ENCODE measurements around the gene DNAH7. TPM values are rescaled to one million over a fixed set of nuclear protein-coding genes. Genes with fewer than 3 reads are reported as not detected.
"Not testable (repeated sequence)": the region's sequence is repeated elsewhere in the genome, so short reads cannot be mapped to it uniquely, and the experiment has no call there.

The DNAH7 gene
- total RNA-seq, 5 donors from 2014 or later (not counting 1 experiment from before 2014, with no cell fraction given) = 0.03 TPM; not detected in 4

DNA sequence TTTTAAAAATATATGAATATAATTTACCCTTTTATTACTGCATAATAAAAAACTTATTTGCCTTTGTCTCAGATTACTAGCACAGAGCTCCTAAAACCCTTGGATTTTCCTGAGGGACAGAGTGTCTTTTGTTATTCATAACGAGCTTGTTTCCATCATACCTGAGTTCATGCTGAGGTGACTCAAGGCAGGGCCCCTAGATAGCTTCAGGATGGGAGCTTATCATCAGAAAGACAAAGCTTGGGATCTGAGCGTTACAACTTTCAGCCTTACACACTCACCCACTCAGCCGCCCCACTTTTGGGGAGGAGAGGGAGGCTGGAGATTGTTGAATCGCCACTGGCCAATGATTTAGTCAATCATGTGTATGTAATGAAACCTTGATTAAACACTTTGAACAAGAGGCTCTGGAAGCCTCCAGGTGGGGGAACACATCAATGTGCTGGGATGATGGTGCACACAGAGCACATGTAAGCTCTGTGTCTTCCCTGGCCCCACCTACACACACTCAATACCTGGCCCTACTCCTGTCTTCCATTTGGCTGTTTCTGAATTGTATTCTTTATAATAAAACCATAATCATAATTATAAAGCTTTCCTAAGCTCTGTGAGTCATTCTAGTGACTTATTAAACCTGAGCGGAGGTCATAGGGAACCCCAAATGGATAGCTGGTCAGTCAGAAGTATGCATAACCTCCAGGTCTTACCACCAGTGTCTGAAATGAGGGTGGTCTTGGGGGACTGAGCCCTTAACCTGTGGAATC lies 28.5 kb upstream of the DNAH7 start:
- Histone ChIP-seq H3K27me3 (replicated peaks in 1 of 2; ENCODE audit: control insufficient read depth in 2 of 2, extremely low read depth in 1 of 2, insufficient read depth in 2 of 2, low read length in 1 of 2) (no peaks in the 10 kb centered on the region), H3K4me1 (ENCODE audit: control insufficient read depth in 1 of 2, extremely low read depth in 1 of 2, insufficient read depth in 2 of 2, low read length in 2 of 2) (no peaks in the 10 kb centered on the region), H3K4me3 (ENCODE audit: control insufficient read depth in 1 of 2, extremely low read depth in 1 of 2, low read length in 1 of 2) (no peak overlapping the region), H3K36me3 (ENCODE audit: control insufficient read depth in 2 of 2, extremely low read depth in 1 of 2, insufficient read depth in 1 of 2, low read length in 1 of 2) (no peaks in the 10 kb centered on the region), H3K27ac (ENCODE audit: low read length) (no peak overlapping the region), H3K9me3 (no peaks in the 10 kb centered on the region)
- peaks cover 13 to 32% (median 13%) of the 10 kb centered on the region in 3 donors for H3K4me1 Mint-ChIP-seq
- DNase-seq = no peak
- H3K27ac Mint-ChIP-seq = no peak overlapping the region
- no peaks in the 10 kb centered on the region for H3K36me3 Mint-ChIP-seq
- POLR2A ChIA-PET = no interaction called here
- ATAC-seq (replicated peaks in 1 of 4) = no peak
- peaks cover 0 to 10% (median 6%) of the 10 kb centered on the region in 3 donors for H3K9me3 Mint-ChIP-seq
- CTCF ChIA-PET = interaction anchor here in 1 of 2 donors (0.5 to 0.6 kb wide), 2 partner anchors 19 to 1705 kb away, joined by 3 read pairs; no protein-coding TSS in a partner anchor
- no peak overlapping the region for H3K4me3 Mint-ChIP-seq
- H3K27me3 Mint-ChIP-seq = no peaks in the 10 kb centered on the region
- WGBS (ENCODE audit: insufficient coverage) = no CpG with 5 or more reads among the region's 5 CpGs

DNA sequence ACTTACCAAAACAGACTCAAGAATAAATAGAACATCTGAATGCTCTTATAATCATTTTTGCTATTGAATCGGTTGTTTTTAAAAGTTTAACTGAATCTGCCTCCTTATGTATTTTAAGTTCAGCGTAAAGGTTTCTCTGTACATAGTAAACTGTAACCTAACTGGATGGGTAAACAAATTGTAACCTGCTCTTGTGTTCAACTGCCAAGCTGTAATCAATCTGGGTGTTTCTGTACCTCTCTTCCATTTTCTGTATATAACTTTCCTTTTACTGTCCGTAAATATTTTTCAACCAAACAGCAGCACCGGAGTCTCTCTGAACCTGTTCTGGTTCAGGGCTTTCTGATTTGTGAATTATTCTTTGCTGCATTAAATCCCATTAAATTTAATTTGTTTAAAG lies 27.6 kb upstream of the DNAH7 start:
- Histone ChIP-seq H3K4me3 (ENCODE audit: control insufficient read depth in 1 of 2, extremely low read depth in 1 of 2, low read length in 1 of 2) (no peak overlapping the region), H3K4me1 (ENCODE audit: control insufficient read depth in 1 of 2, extremely low read depth in 1 of 2, insufficient read depth in 2 of 2, low read length in 2 of 2) (no peaks in the 10 kb centered on the region), H3K36me3 (ENCODE audit: control insufficient read depth in 2 of 2, extremely low read depth in 1 of 2, insufficient read depth in 1 of 2, low read length in 1 of 2) (no peaks in the 10 kb centered on the region), H3K9me3 (no peaks in the 10 kb centered on the region), H3K27me3 (replicated peaks in 1 of 2; ENCODE audit: control insufficient read depth in 2 of 2, extremely low read depth in 1 of 2, insufficient read depth in 2 of 2, low read length in 1 of 2) (no peaks in the 10 kb centered on the region), H3K27ac (ENCODE audit: low read length) (no peak overlapping the region)
- H3K27ac Mint-ChIP-seq = no peak overlapping the region
- ChIA-PET POLR2A (interaction anchor here (0.6 to 0.8 kb wide), 2 partner anchors 64 to 80 kb away, joined by 3 to 4 read pairs; no protein-coding TSS in a partner anchor), CTCF (no interaction called here)
- no peak overlapping the region for H3K4me3 Mint-ChIP-seq
- peaks cover 6 to 25% (median 7%) of the 10 kb centered on the region in 3 donors for H3K4me1 Mint-ChIP-seq
- H3K9me3 Mint-ChIP-seq = peaks cover under 1 to 14% (median 6%) of the 10 kb centered on the region in 3 donors
- H3K36me3 Mint-ChIP-seq = no peaks in the 10 kb centered on the region
- no peaks in the 10 kb centered on the region for H3K27me3 Mint-ChIP-seq
- ATAC-seq (replicated peaks in 1 of 4) (no peak), DNase-seq (no peak)
- no CpG with 5 or more reads among the region's 4 CpGs for WGBS (ENCODE audit: insufficient coverage)

DNA sequence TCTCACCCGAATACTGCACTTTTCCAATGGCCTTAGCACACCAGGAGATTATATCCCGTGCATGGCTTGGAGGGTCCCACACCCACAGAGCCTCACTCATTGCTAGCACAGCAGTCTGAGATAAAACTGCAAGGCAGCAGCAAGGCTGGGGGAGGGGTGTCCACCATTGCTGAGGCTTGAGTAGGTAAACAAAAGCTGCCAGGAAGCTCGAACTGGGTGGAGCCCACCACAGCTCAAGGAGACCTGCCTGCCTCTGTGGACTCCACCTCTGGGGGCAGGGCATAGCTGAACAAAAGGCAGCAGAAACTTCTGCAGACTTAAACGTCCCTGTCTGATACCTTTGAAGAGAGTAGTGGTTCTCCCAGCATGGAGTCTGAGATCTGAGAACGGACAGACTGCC lies 20.8 kb upstream of the DNAH7 start:
- CTCF ChIA-PET = interaction anchor here in 1 of 2 donors (0.6 kb wide), 1 partner anchor 45 kb away, joined by 3 read pairs; no protein-coding TSS in a partner anchor
- peak in 29 of 35 experiments; percentile 3 to 63 (median 25) for DNase-seq
- H3K27me3 ChIP-seq (replicated peaks in 1 of 2; ENCODE audit: control insufficient read depth in 2 of 2, extremely low read depth in 1 of 2, insufficient read depth in 2 of 2, low read length in 1 of 2); H3K27ac ChIP-seq (ENCODE audit: low read length); ATAC-seq (replicated peaks in 1 of 4); H3K4me1 ChIP-seq (ENCODE audit: control insufficient read depth in 1 of 2, extremely low read depth in 1 of 2, insufficient read depth in 2 of 2, low read length in 2 of 2); H3K9me3 ChIP-seq; H3K4me3 ChIP-seq (ENCODE audit: control insufficient read depth in 1 of 2, extremely low read depth in 1 of 2, low read length in 1 of 2); POLR2A ChIA-PET; H3K27me3 Mint-ChIP-seq; H3K36me3 ChIP-seq (ENCODE audit: control insufficient read depth in 2 of 2, extremely low read depth in 1 of 2, insufficient read depth in 1 of 2, low read length in 1 of 2); H3K36me3 Mint-ChIP-seq; H3K27ac Mint-ChIP-seq: not testable (repeated sequence)
- peak overlapping the region in 1 of 3 donors; percentile 19 for H3K4me3 Mint-ChIP-seq
- peaks cover 10 to 28% (median 14%) of the 10 kb centered on the region in 3 donors for H3K9me3 Mint-ChIP-seq
- H3K4me1 Mint-ChIP-seq = peaks cover 26 to 34% (median 32%) of the 10 kb centered on the region in 3 donors
- 38% methylated on average over 4 of the region's 5 CpGs for WGBS (ENCODE audit: insufficient coverage)

DNA sequence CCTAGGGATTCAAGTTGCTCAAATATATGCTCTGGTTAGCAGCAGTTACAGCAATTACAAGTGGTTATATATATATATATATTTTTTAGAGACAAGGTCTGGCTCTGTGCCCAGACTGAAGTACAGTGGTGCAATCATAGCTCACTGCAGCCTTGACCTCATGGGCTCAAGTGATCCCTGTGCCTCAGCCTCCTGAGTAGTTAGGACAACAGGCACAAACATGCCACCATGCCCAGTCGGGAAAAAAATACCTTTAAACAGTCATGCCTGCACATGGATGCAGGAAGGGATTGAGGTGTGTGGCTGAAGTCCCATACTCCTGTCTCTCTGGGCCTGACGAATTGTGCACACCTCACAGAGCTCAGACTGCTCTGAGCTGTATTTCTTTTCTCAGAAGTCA lies 19.6 kb upstream of the DNAH7 start:
- Mint-ChIP-seq H3K27me3 (no peaks in the 10 kb centered on the region), H3K9me3 (peaks cover 11 to 31% (median 15%) of the 10 kb centered on the region in 3 donors), H3K27ac (no peak overlapping the region), H3K4me3 (no peak overlapping the region), H3K4me1 (peaks cover 26 to 34% (median 32%) of the 10 kb centered on the region in 3 donors), H3K36me3 (peaks cover 7% of the 10 kb centered on the region)
- ATAC-seq (replicated peaks in 1 of 4) (no peak), DNase-seq (no peak)
- CTCF ChIA-PET = no interaction called here
- no CpG with 5 or more reads among the region's 2 CpGs for WGBS (ENCODE audit: insufficient coverage)
- Histone ChIP-seq H3K4me3 (ENCODE audit: control insufficient read depth in 1 of 2, extremely low read depth in 1 of 2, low read length in 1 of 2) (no peak overlapping the region), H3K27me3 (replicated peaks in 1 of 2; ENCODE audit: control insufficient read depth in 2 of 2, extremely low read depth in 1 of 2, insufficient read depth in 2 of 2, low read length in 1 of 2) (no peaks in the 10 kb centered on the region), H3K4me1 (ENCODE audit: control insufficient read depth in 1 of 2, extremely low read depth in 1 of 2, insufficient read depth in 2 of 2, low read length in 2 of 2) (peaks cover 0 to 9% of the 10 kb centered on the region in 2 experiments), H3K36me3 (ENCODE audit: control insufficient read depth in 2 of 2, extremely low read depth in 1 of 2, insufficient read depth in 1 of 2, low read length in 1 of 2) (no peaks in the 10 kb centered on the region), H3K9me3 (no peaks in the 10 kb centered on the region), H3K27ac (ENCODE audit: low read length) (no peak overlapping the region)
- POLR2A ChIA-PET = interaction anchor here in 1 of 2 donors (0.6 kb wide), 1 partner anchor 1335 kb away, joined by 5 read pairs; no protein-coding TSS in a partner anchor

DNA sequence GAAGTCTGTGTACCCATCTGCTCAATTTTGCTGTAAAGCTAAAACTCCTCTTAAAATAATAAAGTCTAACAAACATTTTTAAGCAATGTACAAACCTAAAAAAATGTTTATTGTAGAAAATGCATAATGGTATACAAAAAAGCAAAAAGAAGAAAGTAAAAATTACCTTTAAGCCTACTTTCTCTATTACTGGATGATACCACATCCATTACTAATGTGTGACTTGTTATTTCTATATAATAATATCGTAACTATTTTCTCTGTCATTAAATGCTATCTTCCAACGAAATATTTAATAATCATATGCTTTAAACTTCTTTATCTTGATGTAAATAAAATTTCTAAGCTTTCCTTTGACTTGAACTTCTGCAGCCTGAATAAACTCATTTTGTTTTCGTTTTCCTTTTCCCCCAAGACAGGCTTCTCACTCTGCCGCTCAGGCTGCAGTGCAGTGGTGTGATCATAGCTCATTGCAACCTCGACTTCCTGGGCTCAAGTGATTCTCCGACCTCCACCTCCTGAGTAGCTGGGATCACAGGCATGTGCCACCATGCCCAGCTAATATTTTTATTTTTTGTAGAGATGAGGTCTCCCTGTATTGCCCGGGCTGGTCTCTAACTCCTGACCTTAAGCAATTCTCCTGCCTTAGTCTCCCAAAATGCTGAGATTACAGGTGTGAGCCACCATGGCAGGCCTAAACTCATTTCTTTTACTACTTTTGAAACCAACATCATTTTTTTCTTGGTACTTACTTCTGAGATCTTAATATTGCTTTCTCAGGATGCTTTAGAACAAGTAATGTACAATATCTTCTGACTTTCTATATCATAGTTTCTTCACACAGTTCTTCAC lies 18.1 kb upstream of the DNAH7 start:
- ChIA-PET POLR2A (interaction anchor here in 1 of 2 donors (0.7 kb wide), 1 partner anchor 153 kb away, joined by 4 read pairs; no protein-coding TSS in a partner anchor), CTCF (interaction anchor here in 1 of 2 donors (0.6 to 1.6 kb wide), 3 partner anchors 9 to 250 kb away, joined by 3 to 8 read pairs (median 5); no protein-coding TSS in a partner anchor)
- Histone ChIP-seq H3K9me3 (no peaks in the 10 kb centered on the region), H3K36me3 (ENCODE audit: control insufficient read depth in 2 of 2, extremely low read depth in 1 of 2, insufficient read depth in 1 of 2, low read length in 1 of 2) (no peaks in the 10 kb centered on the region), H3K27ac (ENCODE audit: low read length) (no peak overlapping the region), H3K4me3 (ENCODE audit: control insufficient read depth in 1 of 2, extremely low read depth in 1 of 2, low read length in 1 of 2) (no peak overlapping the region), H3K4me1 (ENCODE audit: control insufficient read depth in 1 of 2, extremely low read depth in 1 of 2, insufficient read depth in 2 of 2, low read length in 2 of 2) (peaks cover 0 to 9% of the 10 kb centered on the region in 2 experiments), H3K27me3 (replicated peaks in 1 of 2; ENCODE audit: control insufficient read depth in 2 of 2, extremely low read depth in 1 of 2, insufficient read depth in 2 of 2, low read length in 1 of 2) (no peaks in the 10 kb centered on the region)
- Mint-ChIP-seq H3K4me3 (no peak overlapping the region), H3K27ac (no peak overlapping the region), H3K27me3 (no peaks in the 10 kb centered on the region), H3K36me3 (peaks cover 21% of the 10 kb centered on the region), H3K4me1 (peaks cover 33 to 39% (median 38%) of the 10 kb centered on the region in 3 donors), H3K9me3 (peaks cover 15 to 35% (median 24%) of the 10 kb centered on the region in 3 donors)
- ATAC-seq (replicated peaks in 1 of 4) = no peak
- WGBS (ENCODE audit: insufficient coverage) = 69% methylated on average over 2 of the region's 7 CpGs
- no peak for DNase-seq

DNA sequence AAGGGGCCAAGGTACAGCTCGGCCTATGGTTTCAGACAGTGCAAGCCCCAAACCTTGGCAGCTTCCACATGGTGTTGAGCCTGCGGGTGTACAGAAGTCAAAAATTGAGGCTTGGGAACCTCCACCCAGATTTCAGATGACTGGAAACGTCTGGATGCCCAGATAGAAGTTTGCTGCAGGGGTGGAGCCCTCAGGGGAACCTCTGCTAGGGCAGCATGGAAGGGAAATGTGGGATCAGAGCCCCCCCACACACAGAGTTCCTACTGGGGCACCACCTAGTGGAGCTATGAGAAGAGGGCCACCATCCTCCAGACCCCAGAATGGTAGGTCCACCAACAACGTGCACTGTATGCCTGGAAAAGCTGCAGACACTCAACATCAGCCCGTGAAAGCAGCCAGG lies 15.0 kb upstream of the DNAH7 start:
- peaks cover 30 to 42% (median 40%) of the 10 kb centered on the region in 3 donors for H3K4me1 Mint-ChIP-seq
- no peaks in the 10 kb centered on the region for H3K27me3 Mint-ChIP-seq
- peaks cover 0 to under 1% of the 10 kb centered on the region in 2 experiments for H3K4me1 ChIP-seq (ENCODE audit: control insufficient read depth in 1 of 2, extremely low read depth in 1 of 2, insufficient read depth in 2 of 2, low read length in 2 of 2)
- DNase-seq (no peak), ATAC-seq (replicated peaks in 1 of 4) (no peak)
- H3K27ac ChIP-seq (ENCODE audit: low read length) = no peak overlapping the region
- no peak overlapping the region for H3K4me3 Mint-ChIP-seq
- H3K27ac Mint-ChIP-seq = no peak overlapping the region
- 94% methylated on average over 3 of the region's 5 CpGs for WGBS (ENCODE audit: insufficient coverage)
- H3K9me3 ChIP-seq = no peaks in the 10 kb centered on the region
- H3K36me3 ChIP-seq (ENCODE audit: control insufficient read depth in 2 of 2, extremely low read depth in 1 of 2, insufficient read depth in 1 of 2, low read length in 1 of 2) = no peaks in the 10 kb centered on the region
- peaks cover 15% of the 10 kb centered on the region for H3K36me3 Mint-ChIP-seq
- CTCF ChIA-PET = interaction anchor here (0.5 to 0.6 kb wide), 2 partner anchors 83 to 369 kb away, joined by 4 read pairs; no protein-coding TSS in a partner anchor
- no peak overlapping the region for H3K4me3 ChIP-seq (ENCODE audit: control insufficient read depth in 1 of 2, extremely low read depth in 1 of 2, low read length in 1 of 2)
- no peaks in the 10 kb centered on the region for H3K27me3 ChIP-seq (replicated peaks in 1 of 2; ENCODE audit: control insufficient read depth in 2 of 2, extremely low read depth in 1 of 2, insufficient read depth in 2 of 2, low read length in 1 of 2)
- POLR2A ChIA-PET = no interaction called here
- H3K9me3 Mint-ChIP-seq = peaks cover 15 to 24% (median 15%) of the 10 kb centered on the region in 3 donors

Data from T-cell (primary cell).